Activated T-cell treated with anti-CD3 and anti-CD28 coated beads, Interleukin-2, amount 50 U/mL, for 4 hours (primary cell): Measurements from ENCODE around the gene ZNF521. TPM values are rescaled to one million over a fixed set of nuclear protein-coding genes. Genes with fewer than 3 reads are reported as not detected.

ENCODE experiments used
- ATAC-seq, 2 donors: fragments of 200-7000 bp; cut with Tn5 transposase; one replicate each; pipeline ENCODE4 v1.10.0; 2021
- DNase-seq: peaks from one replicate; pipeline ENCODE4 v3.0.0-alpha.2; 2020
- H3K27me3 Mint-ChIP-seq: one replicate; pipeline ENCODE4 v1.8.0; 2021; ENCODE audit warnings: low read depth, mixed read lengths
- H3K36me3 Mint-ChIP-seq: one replicate; pipeline ENCODE4 v1.8.0; 2022; ENCODE audit warnings: mixed read lengths; ENCODE audit not compliant: insufficient read depth
- H3K4me1 Mint-ChIP-seq: one replicate; pipeline ENCODE4 v1.8.0; 2021; ENCODE audit warnings: low read depth, mixed read lengths
- H3K4me3 Mint-ChIP-seq: one replicate; pipeline ENCODE4 v1.8.0; 2021; ENCODE audit warnings: mild to moderate bottlenecking, moderate library complexity, mixed read lengths
- H3K9me3 Mint-ChIP-seq: one replicate; pipeline ENCODE4 v1.8.0; 2021; ENCODE audit warnings: mixed read lengths
- total RNA-seq, 3 donors: library from RNA; stranded (reverse); gene quantifications; one replicate each; pipeline ENCODE4 v1.2.1, GENCODE V29; 2021

The ZNF521 gene
- total RNA-seq, 3 donors from 2014 or later = 0.15 to 0.33 (median 0.16) TPM

- Mint-ChIP-seq H3K4me1 (no peaks in the 10 kb centered on the region), H3K27me3 (no peaks in the 10 kb centered on the region), H3K9me3 (peaks cover 4% of the 10 kb centered on the region), H3K4me3 (no peak overlapping the region), H3K36me3 (no peaks in the 10 kb centered on the region)
- no peak for DNase-seq
- ATAC-seq = no peak
Measured at GRCh38 chr18:25146512-25146910, 205.5 kb downstream of the ZNF521 start.

- ATAC-seq = no peak
- no peaks in the 10 kb centered on the region for H3K27me3 Mint-ChIP-seq
- H3K4me3 Mint-ChIP-seq = no peak overlapping the region
Measured at GRCh38 chr18:25145731-25146511, 206.0 kb downstream of the ZNF521 start.

GRCh38 chr18:25144820-25145219 lies 207.1 kb downstream of the ZNF521 start:
- Mint-ChIP-seq H3K27me3 (no peaks in the 10 kb centered on the region), H3K4me3 (no peak overlapping the region), H3K4me1 (no peaks in the 10 kb centered on the region), H3K36me3 (no peaks in the 10 kb centered on the region), H3K9me3 (no peaks in the 10 kb centered on the region)
- no peak for ATAC-seq
- DNase-seq = no peak

More at GRCh38 chr18:25145731-25146511, 206.0 kb downstream of the ZNF521 start:
- Mint-ChIP-seq H3K9me3 (no peaks in the 10 kb centered on the region), H3K36me3 (no peaks in the 10 kb centered on the region), H3K4me1 (no peaks in the 10 kb centered on the region)
- no peak for DNase-seq

GRCh38 chr18:25141886-25142285 lies 210.1 kb downstream of the ZNF521 start:
- Mint-ChIP-seq H3K4me3 (no peak overlapping the region), H3K36me3 (no peaks in the 10 kb centered on the region), H3K27me3 (no peaks in the 10 kb centered on the region), H3K9me3 (no peaks in the 10 kb centered on the region), H3K4me1 (no peaks in the 10 kb centered on the region)
- ATAC-seq (no peak), DNase-seq (no peak)

GRCh38 chr18:25141399-25141798 lies 210.6 kb downstream of the ZNF521 start:
- Mint-ChIP-seq H3K9me3 (no peaks in the 10 kb centered on the region), H3K36me3 (no peaks in the 10 kb centered on the region), H3K4me3 (no peak overlapping the region), H3K27me3 (no peaks in the 10 kb centered on the region), H3K4me1 (no peaks in the 10 kb centered on the region)
- no peak for ATAC-seq
- no peak for DNase-seq

GRCh38 chr18:25140962-25141308 lies 211.0 kb downstream of the ZNF521 start:
- Mint-ChIP-seq H3K36me3 (no peaks in the 10 kb centered on the region), H3K4me1 (no peaks in the 10 kb centered on the region), H3K27me3 (no peaks in the 10 kb centered on the region), H3K4me3 (no peak overlapping the region), H3K9me3 (no peaks in the 10 kb centered on the region)
- ATAC-seq (no peak), DNase-seq (no peak)

GRCh38 chr18:25140124-25140961 lies 211.6 kb downstream of the ZNF521 start:
- no peak for DNase-seq
- Mint-ChIP-seq H3K9me3 (no peaks in the 10 kb centered on the region), H3K4me3 (no peak overlapping the region), H3K4me1 (no peaks in the 10 kb centered on the region), H3K36me3 (no peaks in the 10 kb centered on the region), H3K27me3 (no peaks in the 10 kb centered on the region)
- ATAC-seq = no peak

- Mint-ChIP-seq H3K27me3 (no peaks in the 10 kb centered on the region), H3K36me3 (no peaks in the 10 kb centered on the region), H3K4me1 (no peaks in the 10 kb centered on the region), H3K4me3 (no peak overlapping the region), H3K9me3 (no peaks in the 10 kb centered on the region)
- no peak for DNase-seq
- ATAC-seq = no peak
Measured at GRCh38 chr18:25137197-25137472, 214.8 kb downstream of the ZNF521 start.

GRCh38 chr18:25136416-25137196 lies 215.4 kb downstream of the ZNF521 start:
- DNase-seq (no peak), ATAC-seq (no peak)
- no peaks in the 10 kb centered on the region for H3K4me1 Mint-ChIP-seq
- no peaks in the 10 kb centered on the region for H3K27me3 Mint-ChIP-seq
- no peaks in the 10 kb centered on the region for H3K9me3 Mint-ChIP-seq
- no peak overlapping the region for H3K4me3 Mint-ChIP-seq
- H3K36me3 Mint-ChIP-seq = no peaks in the 10 kb centered on the region

- H3K4me3 Mint-ChIP-seq = no peak overlapping the region
- H3K36me3 Mint-ChIP-seq = no peaks in the 10 kb centered on the region
- H3K9me3 Mint-ChIP-seq = no peaks in the 10 kb centered on the region
- no peaks in the 10 kb centered on the region for H3K4me1 Mint-ChIP-seq
- DNase-seq (no peak), ATAC-seq (no peak)
- H3K27me3 Mint-ChIP-seq = no peaks in the 10 kb centered on the region
Measured at GRCh38 chr18:25134861-25135260, 217.1 kb downstream of the ZNF521 start.

- DNase-seq (no peak), ATAC-seq (no peak)
- Mint-ChIP-seq H3K27me3 (no peaks in the 10 kb centered on the region), H3K9me3 (no peaks in the 10 kb centered on the region), H3K4me3 (no peak overlapping the region), H3K36me3 (no peaks in the 10 kb centered on the region), H3K4me1 (no peaks in the 10 kb centered on the region)
Measured at GRCh38 chr18:25133879-25134278, 218.1 kb downstream of the ZNF521 start.

- Mint-ChIP-seq H3K36me3 (no peaks in the 10 kb centered on the region), H3K4me3 (no peak overlapping the region), H3K4me1 (no peaks in the 10 kb centered on the region)
Measured at GRCh38 chr18:25132786-25133496, 219.0 kb downstream of the ZNF521 start.

GRCh38 chr18:25126751-25127150 lies 225.2 kb downstream of the ZNF521 start:
- ATAC-seq (no peak), DNase-seq (no peak)
- Mint-ChIP-seq H3K27me3 (no peaks in the 10 kb centered on the region), H3K4me3 (no peak overlapping the region), H3K4me1 (no peaks in the 10 kb centered on the region), H3K9me3 (no peaks in the 10 kb centered on the region), H3K36me3 (no peaks in the 10 kb centered on the region)

More at GRCh38 chr18:25132786-25133496, 219.0 kb downstream of the ZNF521 start:
- Mint-ChIP-seq H3K9me3 (no peaks in the 10 kb centered on the region), H3K27me3 (no peaks in the 10 kb centered on the region)
- ATAC-seq (no peak), DNase-seq (no peak)

GRCh38 chr18:25125680-25126079 lies 226.3 kb downstream of the ZNF521 start:
- no peaks in the 10 kb centered on the region for H3K27me3 Mint-ChIP-seq
- ATAC-seq = no peak
- no peaks in the 10 kb centered on the region for H3K4me1 Mint-ChIP-seq
- H3K9me3 Mint-ChIP-seq = no peaks in the 10 kb centered on the region
- H3K4me3 Mint-ChIP-seq = no peak overlapping the region
- DNase-seq = no peak
- no peaks in the 10 kb centered on the region for H3K36me3 Mint-ChIP-seq
